HFFc6 (cell line): ENCODE results near the gene ADAM12. TPM values are rescaled to one million over a fixed set of nuclear protein-coding genes. Genes with fewer than 3 reads are reported as not detected.
A peak's percentile ranks its signal among the peaks of the same experiment; 100 is the strongest.

Source experiments
- DNase-seq: peaks from one replicate; pipeline ENCODE4 v3.0.0-alpha.2; 2018
- H3K27ac Mint-ChIP-seq: 2 replicates; pipeline ENCODE4 v1.8.0; 2020; ENCODE audit warnings: mild to moderate bottlenecking, mixed read lengths
- H3K27me3 Mint-ChIP-seq: 2 replicates; pipeline ENCODE4 v1.8.0; 2021; ENCODE audit warnings: mild to moderate bottlenecking, moderate library complexity, mixed read lengths; ENCODE audit not compliant: insufficient read depth
- H3K36me3 Mint-ChIP-seq: 2 replicates; pipeline ENCODE4 v1.8.0; 2021; ENCODE audit warnings: low read depth, mixed read lengths
- H3K4me1 Mint-ChIP-seq: 2 replicates; pipeline ENCODE4 v1.8.0; 2020; ENCODE audit warnings: low read depth, mixed read lengths
- H3K4me3 Mint-ChIP-seq: 2 replicates; pipeline ENCODE4 v1.8.0; 2020; ENCODE audit warnings: mild to moderate bottlenecking, moderate library complexity, mixed read lengths
- H3K9me3 Mint-ChIP-seq: 2 replicates; pipeline ENCODE4 v1.8.0; 2020; ENCODE audit warnings: mild to moderate bottlenecking, mixed read lengths
- total RNA-seq, 6 experiments: library from RNA; stranded (reverse); fragmentation: NEBNext Ultra II Directional; extraction: Animal tissue kit (Norgen Biotek cat#: 25700); gene quantifications; 2 replicates in 1 of 6; 3 replicates in 5 of 6; pipeline ENCODE4 v1.2.3, GENCODE V29; 2021
- TF ChIP-seq, protein P1 (sequence below): fragments of 200-600 bp; sonication (generic); IDR thresholded peaks from 2 replicates; pipeline ENCODE4 v1.5.0; 2021; ENCODE audit warnings: antibody characterized with exemption, mild to moderate bottlenecking

The ADAM12 gene
- total RNA-seq, 6 experiments from 2014 or later = 7.5 to 12.5 (median 11.5) TPM

DNA sequence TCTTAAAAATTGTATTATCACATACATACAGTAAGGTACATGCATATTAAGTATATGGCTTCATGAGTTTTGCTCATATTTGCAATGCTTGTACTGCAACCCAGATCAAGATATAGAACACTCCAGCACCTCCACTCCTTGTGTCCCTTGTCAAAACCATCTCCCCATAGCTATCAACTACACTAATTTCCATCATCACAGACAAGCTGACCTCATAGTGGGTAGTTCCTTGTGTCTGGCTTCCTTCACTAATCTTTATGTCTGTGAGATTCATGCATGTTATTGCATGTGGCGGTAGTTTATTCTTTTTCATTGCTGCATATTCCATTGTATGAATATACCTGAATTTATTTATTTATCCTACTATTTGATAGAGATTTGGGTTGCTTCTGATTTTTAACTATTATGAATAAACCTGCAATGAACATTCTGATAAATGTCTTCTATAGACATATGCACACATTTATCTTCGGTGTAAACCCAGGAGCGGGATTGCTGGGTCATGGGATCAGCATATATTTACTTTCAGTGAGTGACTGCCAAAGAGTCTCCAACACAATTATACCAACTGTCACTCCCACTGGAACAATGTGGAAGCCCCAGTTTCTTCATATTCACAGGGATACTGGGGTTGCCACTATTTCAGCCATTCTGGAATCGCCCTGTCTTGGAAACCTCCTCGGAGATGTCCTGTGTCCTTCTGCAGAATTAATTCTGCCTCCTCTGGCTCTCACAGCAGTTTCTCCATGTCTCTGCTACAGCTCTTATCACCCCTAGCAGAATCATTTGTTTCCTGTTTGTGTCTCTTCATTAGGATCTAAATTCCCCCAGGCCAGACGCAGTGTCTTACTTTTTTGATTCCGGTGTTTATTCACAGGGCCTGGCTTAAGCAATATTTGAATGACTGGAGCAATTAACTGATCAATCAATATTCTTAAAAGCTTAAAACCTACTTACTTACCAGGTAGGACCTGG lies 14.7 kb upstream of the ADAM12 start:
- Mint-ChIP-seq H3K4me1 (peaks cover 19% of the 10 kb centered on the region), H3K9me3 (no peaks in the 10 kb centered on the region), H3K4me3 (no peak overlapping the region), H3K27me3 (peaks cover 4% of the 10 kb centered on the region), H3K27ac (no peak overlapping the region), H3K36me3 (no peaks in the 10 kb centered on the region)
- TF ChIP-seq, protein P1, sequence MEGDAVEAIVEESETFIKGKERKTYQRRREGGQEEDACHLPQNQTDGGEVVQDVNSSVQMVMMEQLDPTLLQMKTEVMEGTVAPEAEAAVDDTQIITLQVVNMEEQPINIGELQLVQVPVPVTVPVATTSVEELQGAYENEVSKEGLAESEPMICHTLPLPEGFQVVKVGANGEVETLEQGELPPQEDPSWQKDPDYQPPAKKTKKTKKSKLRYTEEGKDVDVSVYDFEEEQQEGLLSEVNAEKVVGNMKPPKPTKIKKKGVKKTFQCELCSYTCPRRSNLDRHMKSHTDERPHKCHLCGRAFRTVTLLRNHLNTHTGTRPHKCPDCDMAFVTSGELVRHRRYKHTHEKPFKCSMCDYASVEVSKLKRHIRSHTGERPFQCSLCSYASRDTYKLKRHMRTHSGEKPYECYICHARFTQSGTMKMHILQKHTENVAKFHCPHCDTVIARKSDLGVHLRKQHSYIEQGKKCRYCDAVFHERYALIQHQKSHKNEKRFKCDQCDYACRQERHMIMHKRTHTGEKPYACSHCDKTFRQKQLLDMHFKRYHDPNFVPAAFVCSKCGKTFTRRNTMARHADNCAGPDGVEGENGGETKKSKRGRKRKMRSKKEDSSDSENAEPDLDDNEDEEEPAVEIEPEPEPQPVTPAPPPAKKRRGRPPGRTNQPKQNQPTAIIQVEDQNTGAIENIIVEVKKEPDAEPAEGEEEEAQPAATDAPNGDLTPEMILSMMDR = no peak
- DNase-seq = no peak

DNA sequence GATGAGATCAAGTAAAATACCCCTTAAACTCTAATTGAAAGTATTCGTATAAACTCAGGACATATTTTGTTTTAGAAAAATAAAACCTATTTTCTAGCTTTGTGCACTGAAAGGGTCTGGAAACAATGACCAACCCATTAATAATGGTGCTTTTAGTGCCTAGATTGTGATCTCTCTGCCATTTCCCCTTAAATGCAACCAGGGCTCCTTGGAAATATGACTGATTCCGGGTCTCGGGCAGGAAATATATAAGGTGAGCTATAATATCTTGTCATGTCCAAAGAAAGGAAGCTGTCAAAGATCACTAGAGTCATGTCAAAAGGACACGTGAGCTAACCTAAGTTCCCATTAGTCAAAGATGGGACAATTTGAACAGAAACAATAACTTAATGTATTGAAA lies 12.4 kb upstream of the ADAM12 start:
- Mint-ChIP-seq H3K4me3 (no peak overlapping the region), H3K9me3 (no peaks in the 10 kb centered on the region), H3K27me3 (peaks cover 4% of the 10 kb centered on the region), H3K36me3 (peaks cover 11% of the 10 kb centered on the region), H3K27ac (no peak overlapping the region), H3K4me1 (peaks cover 35% of the 10 kb centered on the region)
- TF ChIP-seq, protein P1 = no peak
- no peak for DNase-seq

DNA sequence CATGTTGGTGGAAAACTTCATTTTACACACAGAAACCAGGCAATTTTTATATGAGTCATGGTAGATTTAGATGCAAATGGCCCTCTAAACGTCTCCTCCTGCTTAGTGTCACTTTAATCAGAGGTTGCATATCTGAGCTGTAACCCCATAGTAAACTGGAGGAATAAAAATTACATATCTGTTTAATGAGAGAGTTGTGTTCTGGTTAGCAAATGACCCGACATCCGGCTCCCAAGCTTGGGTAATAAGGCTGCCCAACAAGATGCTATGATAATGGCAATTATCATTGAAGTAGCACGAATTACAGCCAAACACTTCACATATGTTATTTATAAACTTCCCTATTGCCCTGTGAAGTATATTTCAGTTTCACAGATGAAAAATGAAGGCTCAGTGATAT lies 10.6 kb upstream of the ADAM12 start:
- TF ChIP-seq, protein P1 = no peak
- peaks cover 35% of the 10 kb centered on the region for H3K4me1 Mint-ChIP-seq

DNA sequence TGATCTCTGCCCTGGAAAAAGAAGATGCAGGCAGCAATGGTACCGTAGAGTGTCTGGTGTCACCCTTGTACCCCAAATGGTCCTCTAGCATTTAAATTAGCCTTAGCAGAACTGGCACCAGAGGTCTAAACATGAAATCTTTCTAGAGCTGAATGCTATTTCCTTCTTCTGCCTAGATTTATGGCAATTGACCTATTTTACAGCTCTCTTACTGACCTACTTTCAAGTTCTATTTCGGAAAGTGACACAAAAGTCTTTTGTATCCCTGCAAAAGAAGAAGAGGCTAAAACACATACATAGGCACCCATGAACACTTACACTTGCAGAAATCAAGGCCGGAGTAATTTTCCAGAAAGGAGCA lies 10.1 kb upstream of the ADAM12 start:
- Mint-ChIP-seq H3K4me1 (peaks cover 35% of the 10 kb centered on the region), H3K36me3 (peaks cover 14% of the 10 kb centered on the region), H3K9me3 (no peaks in the 10 kb centered on the region), H3K4me3 (peak overlapping the region; percentile 56), H3K27ac (peak overlapping the region; percentile 83), H3K27me3 (peaks cover 2% of the 10 kb centered on the region)
- TF ChIP-seq, protein P1 = no peak
- DNase-seq = no peak

More for the DNA sequence above, 10.6 kb upstream of the ADAM12 start:
- peaks cover 14% of the 10 kb centered on the region for H3K36me3 Mint-ChIP-seq
- H3K4me3 Mint-ChIP-seq = no peak overlapping the region
- H3K9me3 Mint-ChIP-seq = no peaks in the 10 kb centered on the region
- no peak overlapping the region for H3K27ac Mint-ChIP-seq
- no peak for DNase-seq
- peaks cover 4% of the 10 kb centered on the region for H3K27me3 Mint-ChIP-seq

DNA sequence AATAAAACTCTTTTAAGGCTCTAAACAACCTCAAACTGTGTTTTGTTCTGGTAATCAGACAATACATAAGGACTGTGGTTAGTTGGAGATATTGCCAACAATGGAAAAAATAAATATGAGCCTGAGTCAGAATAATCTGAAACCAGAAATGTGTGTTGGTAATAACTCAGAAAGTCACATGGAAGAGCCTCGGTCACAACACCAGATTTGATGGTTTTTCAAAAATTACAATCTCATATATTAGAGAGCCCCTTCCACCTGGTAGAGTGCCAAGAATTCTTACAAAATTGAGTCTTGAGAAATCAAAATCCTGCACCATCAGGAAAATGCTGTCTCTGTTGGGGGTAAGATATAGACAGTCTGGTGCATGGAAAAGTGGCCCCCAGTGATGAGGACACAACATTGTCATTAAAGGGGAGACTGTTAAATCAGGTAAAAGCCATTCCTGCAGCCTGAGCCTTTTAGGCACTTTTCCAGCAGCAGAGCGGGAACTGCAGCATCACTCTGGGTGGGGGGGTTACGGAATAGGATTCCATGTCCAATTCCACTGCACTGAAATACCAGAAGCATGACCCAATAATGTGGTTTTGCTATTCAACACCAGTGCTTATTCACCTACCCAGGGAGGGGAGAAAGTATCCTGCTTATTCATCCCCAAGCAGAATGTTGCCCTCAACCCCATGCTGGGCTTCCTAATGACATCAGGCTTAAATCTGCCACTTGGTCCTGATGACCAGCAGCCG lies 9.5 kb upstream of the ADAM12 start:
- Mint-ChIP-seq H3K27me3 (peaks cover 2% of the 10 kb centered on the region), H3K36me3 (peaks cover 14% of the 10 kb centered on the region), H3K9me3 (no peaks in the 10 kb centered on the region), H3K4me1 (peaks cover 35% of the 10 kb centered on the region), H3K4me3 (peak overlapping the region; percentile 60), H3K27ac (peak overlapping the region; percentile 83)
- TF ChIP-seq, protein P1 = no peak
- DNase-seq = peak; percentile 88
